HG02943 (cell line): ENCODE data around the gene RYK.
"Not testable (repeated sequence)": the region's sequence is repeated elsewhere in the genome, so short reads cannot be mapped to it uniquely, and the experiment has no call there.

Source experiments
- ATAC-seq: cut with Tn5 transposase; IDR thresholded peaks from one replicate; pipeline ENCODE4 v1.9.1; 2021; ENCODE audit warnings: mild to moderate bottlenecking, low read depth, moderate library complexity; ENCODE audit not compliant: unreplicated experiment

Gene RYK

GRCh38 chr3:134224796-134225156, 25.9 kb downstream of the RYK start:
- not testable (repeated sequence) for ATAC-seq

GRCh38 chr3:134222835-134223234, 27.8 kb downstream of the RYK start:
- no peak for ATAC-seq

GRCh38 chr3:134216851-134217250, 33.8 kb downstream of the RYK start:
- no peak for ATAC-seq

- no peak for ATAC-seq
Observed at GRCh38 chr3:134216191-134216764, 34.4 kb downstream of the RYK start.

GRCh38 chr3:134214239-134214638, 36.4 kb downstream of the RYK start:
- no peak for ATAC-seq

- peak; percentile 73 for ATAC-seq
Observed at GRCh38 chr3:134212967-134213665, 37.5 kb downstream of the RYK start.

GRCh38 chr3:134211797-134212196, 38.9 kb downstream of the RYK start:
- ATAC-seq, result no peak

GRCh38 chr3:134205451-134205850, 45.2 kb downstream of the RYK start:
- no peak for ATAC-seq

- no peak for ATAC-seq
Observed at GRCh38 chr3:134201201-134202130, 49.2 kb downstream of the RYK start.

GRCh38 chr3:134199880-134200279, 50.8 kb downstream of the RYK start:
- not testable (repeated sequence) for ATAC-seq

GRCh38 chr3:134199240-134199639, 51.4 kb downstream of the RYK start:
- ATAC-seq, result no peak

- ATAC-seq, result no peak
Observed at GRCh38 chr3:134198414-134198813, 52.2 kb downstream of the RYK start.

GRCh38 chr3:134197681-134198261, 52.9 kb downstream of the RYK start:
- ATAC-seq, result no peak

- ATAC-seq, result no peak
Observed at GRCh38 chr3:134194247-134194646, 56.4 kb downstream of the RYK start.

GRCh38 chr3:134190250-134190649, 60.4 kb downstream of the RYK start:
- no peak for ATAC-seq

- ATAC-seq, result no peak
Observed at GRCh38 chr3:134189849-134190248, 60.8 kb downstream of the RYK start.

- ATAC-seq, result no peak
Observed at GRCh38 chr3:134186391-134186790, 64.3 kb downstream of the RYK start.

GRCh38 chr3:134180761-134181160, 69.9 kb downstream of the RYK start:
- ATAC-seq, result no peak

- ATAC-seq, result no peak
Observed at GRCh38 chr3:134179508-134179907, 71.2 kb downstream of the RYK start.

- no peak for ATAC-seq
Observed at GRCh38 chr3:134163096-134163495, 87.6 kb downstream of the RYK start.
